ENCODE results near the gene PPP2R5B. TPM values are rescaled to one million over a fixed set of nuclear protein-coding genes. Genes with fewer than 3 reads are reported as not detected.

PPP2R5B gene
- total RNA-seq, 4 donors from 2014 or later, result 17.2 to 34.2 (median 24.3) TPM

GRCh38 chr11:64960719-64961118, 36.2 kb downstream of the PPP2R5B start:
- no peaks in the 10 kb centered on the region for H3K9me3 ChIP-seq
- DNase-seq (no peak), ATAC-seq (no peak)
- no peak overlapping the region for H3K4me3 ChIP-seq
- H3K4me1 ChIP-seq, result no peaks in the 10 kb centered on the region
- H3K27ac ChIP-seq, result no peak overlapping the region
- intact Hi-C loops (cut with DNase I; ENCODE audit: low total_unique reads) (no loop called here), in situ Hi-C loops (cut with MboI; ENCODE audit: low sequenced_read_pairs in 4 of 4) (no loop called here)
- TF ChIP-seq, protein P1, sequence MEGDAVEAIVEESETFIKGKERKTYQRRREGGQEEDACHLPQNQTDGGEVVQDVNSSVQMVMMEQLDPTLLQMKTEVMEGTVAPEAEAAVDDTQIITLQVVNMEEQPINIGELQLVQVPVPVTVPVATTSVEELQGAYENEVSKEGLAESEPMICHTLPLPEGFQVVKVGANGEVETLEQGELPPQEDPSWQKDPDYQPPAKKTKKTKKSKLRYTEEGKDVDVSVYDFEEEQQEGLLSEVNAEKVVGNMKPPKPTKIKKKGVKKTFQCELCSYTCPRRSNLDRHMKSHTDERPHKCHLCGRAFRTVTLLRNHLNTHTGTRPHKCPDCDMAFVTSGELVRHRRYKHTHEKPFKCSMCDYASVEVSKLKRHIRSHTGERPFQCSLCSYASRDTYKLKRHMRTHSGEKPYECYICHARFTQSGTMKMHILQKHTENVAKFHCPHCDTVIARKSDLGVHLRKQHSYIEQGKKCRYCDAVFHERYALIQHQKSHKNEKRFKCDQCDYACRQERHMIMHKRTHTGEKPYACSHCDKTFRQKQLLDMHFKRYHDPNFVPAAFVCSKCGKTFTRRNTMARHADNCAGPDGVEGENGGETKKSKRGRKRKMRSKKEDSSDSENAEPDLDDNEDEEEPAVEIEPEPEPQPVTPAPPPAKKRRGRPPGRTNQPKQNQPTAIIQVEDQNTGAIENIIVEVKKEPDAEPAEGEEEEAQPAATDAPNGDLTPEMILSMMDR (IDR thresholded peaks at IDR 0.05 in 4 of 5, conservative IDR thresholded peaks at IDR 0.05 in 1 of 5), result no peak
- TF ChIP-seq POLR2A (IDR thresholded peaks at IDR 0.05), result no peak
- H3K27me3 ChIP-seq, result no peaks in the 10 kb centered on the region
- no peaks in the 10 kb centered on the region for H3K36me3 ChIP-seq

GRCh38 chr11:64963072-64963631, 38.7 kb downstream of the PPP2R5B start:
- TF ChIP-seq, protein P1 (IDR thresholded peaks at IDR 0.05 in 4 of 5, conservative IDR thresholded peaks at IDR 0.05 in 1 of 5), result no peak
- no peak for TF ChIP-seq POLR2A (IDR thresholded peaks at IDR 0.05)
- H3K9me3 ChIP-seq, result no peaks in the 10 kb centered on the region
- ATAC-seq (no peak), DNase-seq (no peak)
- in situ Hi-C loops (cut with MboI; ENCODE audit: low sequenced_read_pairs in 4 of 4), result no loop called here
- intact Hi-C loops (cut with DNase I; ENCODE audit: low total_unique reads), result no loop called here
- no peaks in the 10 kb centered on the region for H3K27me3 ChIP-seq
- no peak overlapping the region for H3K4me3 ChIP-seq
- no peak overlapping the region for H3K27ac ChIP-seq
- no peaks in the 10 kb centered on the region for H3K36me3 ChIP-seq
- H3K4me1 ChIP-seq, result no peaks in the 10 kb centered on the region

- intact Hi-C loops (cut with DNase I; ENCODE audit: low total_unique reads), result no loop called here
- H3K9me3 ChIP-seq, result no peaks in the 10 kb centered on the region
- no peak overlapping the region for H3K4me3 ChIP-seq
- DNase-seq (no peak), ATAC-seq (no peak)
- H3K36me3 ChIP-seq, result no peaks in the 10 kb centered on the region
- no peaks in the 10 kb centered on the region for H3K27me3 ChIP-seq
- H3K27ac ChIP-seq, result no peak overlapping the region
- in situ Hi-C loops (cut with MboI; ENCODE audit: low sequenced_read_pairs in 4 of 4), result no loop called here
- no peak for TF ChIP-seq POLR2A (IDR thresholded peaks at IDR 0.05)
- TF ChIP-seq, protein P1 (IDR thresholded peaks at IDR 0.05 in 4 of 5, conservative IDR thresholded peaks at IDR 0.05 in 1 of 5), result no peak
- peaks cover 0 to 10% of the 10 kb centered on the region in 2 donors for H3K4me1 ChIP-seq
These were observed 42.9 kb downstream of the PPP2R5B start for GRCh38 chr11:64967375-64967774.

DNA sequence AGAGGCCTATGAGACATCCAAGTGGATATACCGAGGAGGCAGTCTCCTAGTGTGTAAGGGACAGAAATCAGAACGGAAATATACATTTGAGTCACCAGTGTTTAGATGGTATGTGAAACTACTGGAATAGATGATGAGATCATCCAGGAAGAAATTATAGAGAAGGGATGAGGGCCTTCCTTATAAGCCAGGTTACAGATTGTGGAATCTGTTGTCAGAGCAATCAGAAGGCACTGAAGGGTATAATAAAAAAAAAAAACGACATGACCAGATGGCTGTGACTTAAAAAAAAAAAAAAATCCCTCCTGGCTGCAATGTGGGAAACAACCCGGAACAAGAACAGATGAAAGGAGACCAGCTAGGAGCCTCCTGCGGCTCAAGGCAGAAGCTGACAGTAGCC, 44.7 kb downstream of the PPP2R5B start:
- Histone ChIP-seq H3K9me3 (no peaks in the 10 kb centered on the region), H3K27ac (no peak overlapping the region), H3K4me3 (no peak overlapping the region), H3K36me3 (no peaks in the 10 kb centered on the region), H3K27me3 (no peaks in the 10 kb centered on the region), H3K4me1 (peaks cover 0 to 11% of the 10 kb centered on the region in 2 donors)
- ATAC-seq, result no peak
- TF ChIP-seq POLR2A (IDR thresholded peaks at IDR 0.05), result no peak
- TF ChIP-seq, protein P1 (IDR thresholded peaks at IDR 0.05 in 4 of 5, conservative IDR thresholded peaks at IDR 0.05 in 1 of 5), result no peak
- no peak for DNase-seq
- intact Hi-C loops (cut with DNase I; ENCODE audit: low total_unique reads) (no loop called here), in situ Hi-C loops (cut with MboI; ENCODE audit: low sequenced_read_pairs in 4 of 4) (no loop called here)

GRCh38 chr11:64970731-64971151, 46.3 kb downstream of the PPP2R5B start:
- TF ChIP-seq POLR2A (IDR thresholded peaks at IDR 0.05), result no peak
- TF ChIP-seq, protein P1 (IDR thresholded peaks at IDR 0.05 in 4 of 5, conservative IDR thresholded peaks at IDR 0.05 in 1 of 5), result no peak
- no peak overlapping the region for H3K4me3 ChIP-seq
- no peaks in the 10 kb centered on the region for H3K36me3 ChIP-seq
- peaks cover 0 to 11% of the 10 kb centered on the region in 2 donors for H3K4me1 ChIP-seq
- no peak for DNase-seq
- no peaks in the 10 kb centered on the region for H3K27me3 ChIP-seq
- H3K9me3 ChIP-seq, result no peaks in the 10 kb centered on the region
- intact Hi-C loops (cut with DNase I; ENCODE audit: low total_unique reads), result no loop called here
- ATAC-seq, result no peak
- H3K27ac ChIP-seq, result no peak overlapping the region
- in situ Hi-C loops (cut with MboI; ENCODE audit: low sequenced_read_pairs in 4 of 4), result no loop called here
